ENCODE measurements around the gene CLDND2.

Gene CLDND2

GRCh38 chr19:51354742-51355148, 14.1 kb downstream of the CLDND2 start:
- DNase-seq (ENCODE audit: low spot score) = peak; percentile 60

- DNase-seq (ENCODE audit: low spot score) = no peak
Measured at GRCh38 chr19:51354103-51354741, 14.6 kb downstream of the CLDND2 start.

GRCh38 chr19:51352783-51353360, 15.9 kb downstream of the CLDND2 start:
- DNase-seq (ENCODE audit: low spot score) = no peak

- no peak for DNase-seq (ENCODE audit: low spot score)
Measured at GRCh38 chr19:51351266-51351990, 17.4 kb downstream of the CLDND2 start.

GRCh38 chr19:51347209-51347928, 21.4 kb downstream of the CLDND2 start:
- no peak for DNase-seq (ENCODE audit: low spot score)

GRCh38 chr19:51346742-51347141, 22.1 kb downstream of the CLDND2 start:
- no peak for DNase-seq (ENCODE audit: low spot score)

GRCh38 chr19:51345076-51345620, 23.7 kb downstream of the CLDND2 start:
- no peak for DNase-seq (ENCODE audit: low spot score)

GRCh38 chr19:51342631-51343569, 25.9 kb downstream of the CLDND2 start:
- no peak for DNase-seq (ENCODE audit: low spot score)

- no peak for DNase-seq (ENCODE audit: low spot score)
Measured at GRCh38 chr19:51341976-51342580, 26.7 kb downstream of the CLDND2 start, which contains the start of gene VSIG10L. TSS of gene VSIG10L (minus strand) at chr19:51342139. CDS start at chr19:51342124, 15 bp downstream.

- DNase-seq (ENCODE audit: low spot score) = no peak
Measured at GRCh38 chr19:51341066-51341465, 27.7 kb downstream of the CLDND2 start.

- peak; percentile 93 for DNase-seq (ENCODE audit: low spot score)
Measured at GRCh38 chr19:51339687-51340656, 28.8 kb downstream of the CLDND2 start.

GRCh38 chr19:51339313-51339686, 29.5 kb downstream of the CLDND2 start:
- no peak for DNase-seq (ENCODE audit: low spot score)

GRCh38 chr19:51338563-51339312, 30.1 kb downstream of the CLDND2 start:
- peak; percentile 89 for DNase-seq (ENCODE audit: low spot score)

- DNase-seq (ENCODE audit: low spot score) = no peak
Measured at GRCh38 chr19:51337861-51338562, 30.8 kb downstream of the CLDND2 start.

GRCh38 chr19:51337141-51337860, 31.5 kb downstream of the CLDND2 start:
- no peak for DNase-seq (ENCODE audit: low spot score)

GRCh38 chr19:51333836-51334460, 34.9 kb downstream of the CLDND2 start:
- no peak for DNase-seq (ENCODE audit: low spot score)

- DNase-seq (ENCODE audit: low spot score) = no peak
Measured at GRCh38 chr19:51331716-51332115, 37.1 kb downstream of the CLDND2 start.
